ENCODE data around the gene EFHC1. TPM values are rescaled to one million over a fixed set of nuclear protein-coding genes. Genes with fewer than 3 reads are reported as not detected.

Gene EFHC1
- total RNA-seq, 1 experiment from 2014 or later = 24.6 TPM

DNA sequence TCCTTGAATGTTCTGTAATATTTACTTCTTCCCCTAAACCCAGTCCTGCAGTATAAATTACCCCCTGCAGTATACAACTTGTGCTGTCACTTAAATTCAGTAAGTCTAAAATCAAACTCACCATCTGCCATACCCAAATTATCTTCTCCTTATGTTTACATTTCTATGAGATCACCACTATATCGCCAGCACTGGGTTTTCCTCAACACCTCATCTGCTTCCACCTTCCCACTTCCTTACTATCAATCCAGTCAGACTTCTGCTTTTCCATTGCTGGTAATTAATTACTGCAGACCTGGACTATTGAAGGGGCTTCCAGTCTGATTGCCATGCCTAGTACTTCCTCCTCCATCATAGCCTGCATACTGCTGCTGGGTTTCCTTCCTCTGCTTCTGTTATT lies 15.2 kb downstream of the EFHC1 start:
- no peak for ATAC-seq
- H3K27ac ChIP-seq (ENCODE audit: low read length) = no peak overlapping the region
- no peak overlapping the region for H3K4me3 ChIP-seq (ENCODE audit: low read depth in 2 of 2, low read length in 2 of 2)
- TF ChIP-seq POLR2AphosphoS5 (IDR thresholded peaks at IDR 0.05; ENCODE audit: low read depth, low read length) (no peak), TCF7L2 (IDR thresholded peaks at IDR 0.05; ENCODE audit: low read depth, low read length) (no peak)
- no peaks in the 10 kb centered on the region for H3K27me3 ChIP-seq (ENCODE audit: control insufficient read depth, insufficient read depth, low read length)
- no peak for DNase-seq (ENCODE audit: low read depth, low spot score)
- no peaks in the 10 kb centered on the region; the same call in 1 of the 2 replicates for H3K36me3 ChIP-seq (ENCODE audit: control insufficient read depth, insufficient read depth, low read length)
- intact Hi-C loops (cut with micrococcal nuclease; ENCODE audit: unreplicated experiment) (no loop called here), in situ Hi-C loops (cut with HindIII; ENCODE audit: low pct_unique_long_range_greater_than_20kb, low sequenced_read_pairs) (no loop called here)
- POLR2A ChIA-PET = no interaction called here
- no TSS peak for BruUV-seq (replicated peaks)
- H3K4me1 ChIP-seq (ENCODE audit: control insufficient read depth, insufficient read depth, low read length) = no peaks in the 10 kb centered on the region
- H3K9me3 ChIP-seq (ENCODE audit: control insufficient read depth, insufficient read depth, low read depth, low read length) = no peaks in the 10 kb centered on the region
- CTCF ChIA-PET = no interaction called here

DNA sequence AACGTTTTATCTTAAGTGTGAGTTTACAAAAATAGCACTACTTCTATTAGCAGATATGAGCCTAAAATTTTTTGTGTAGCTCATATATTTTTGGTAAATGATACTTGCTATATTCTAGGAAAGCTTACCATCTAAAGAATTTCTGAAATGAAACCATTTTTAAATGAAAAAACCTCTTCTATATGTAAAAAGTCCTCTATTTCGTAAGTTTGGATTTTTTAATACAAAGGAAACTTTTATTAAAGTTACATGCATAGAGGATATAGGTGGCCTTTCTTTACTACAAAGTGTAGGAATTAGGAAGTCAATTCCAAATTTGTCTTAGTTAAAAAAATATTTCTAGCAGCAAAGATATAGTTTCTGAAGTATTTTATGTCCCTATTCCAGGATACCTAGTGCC lies 18.8 kb downstream of the EFHC1 start:
- DNase-seq (ENCODE audit: low read depth, low spot score) (no peak), ATAC-seq (no peak)
- BruUV-seq (replicated peaks) = no TSS peak
- Histone ChIP-seq H3K4me3 (ENCODE audit: low read depth in 2 of 2, low read length in 2 of 2) (no peak overlapping the region), H3K27ac (ENCODE audit: low read length) (no peak overlapping the region), H3K4me1 (ENCODE audit: control insufficient read depth, insufficient read depth, low read length) (no peaks in the 10 kb centered on the region), H3K9me3 (ENCODE audit: control insufficient read depth, insufficient read depth, low read depth, low read length) (no peaks in the 10 kb centered on the region), H3K36me3 (ENCODE audit: control insufficient read depth, insufficient read depth, low read length) (no peaks in the 10 kb centered on the region; the same call in 1 of the 2 replicates), H3K27me3 (ENCODE audit: control insufficient read depth, insufficient read depth, low read length) (no peaks in the 10 kb centered on the region)
- TF ChIP-seq TCF7L2 (IDR thresholded peaks at IDR 0.05; ENCODE audit: low read depth, low read length) (no peak), SIN3A (IDR thresholded peaks at IDR 0.05; ENCODE audit: borderline replicate concordance, insufficient read depth, low read depth, low read length) (no peak), POLR2AphosphoS5 (IDR thresholded peaks at IDR 0.05; ENCODE audit: low read depth, low read length) (no peak)
- TF ChIP-seq, protein P1, sequence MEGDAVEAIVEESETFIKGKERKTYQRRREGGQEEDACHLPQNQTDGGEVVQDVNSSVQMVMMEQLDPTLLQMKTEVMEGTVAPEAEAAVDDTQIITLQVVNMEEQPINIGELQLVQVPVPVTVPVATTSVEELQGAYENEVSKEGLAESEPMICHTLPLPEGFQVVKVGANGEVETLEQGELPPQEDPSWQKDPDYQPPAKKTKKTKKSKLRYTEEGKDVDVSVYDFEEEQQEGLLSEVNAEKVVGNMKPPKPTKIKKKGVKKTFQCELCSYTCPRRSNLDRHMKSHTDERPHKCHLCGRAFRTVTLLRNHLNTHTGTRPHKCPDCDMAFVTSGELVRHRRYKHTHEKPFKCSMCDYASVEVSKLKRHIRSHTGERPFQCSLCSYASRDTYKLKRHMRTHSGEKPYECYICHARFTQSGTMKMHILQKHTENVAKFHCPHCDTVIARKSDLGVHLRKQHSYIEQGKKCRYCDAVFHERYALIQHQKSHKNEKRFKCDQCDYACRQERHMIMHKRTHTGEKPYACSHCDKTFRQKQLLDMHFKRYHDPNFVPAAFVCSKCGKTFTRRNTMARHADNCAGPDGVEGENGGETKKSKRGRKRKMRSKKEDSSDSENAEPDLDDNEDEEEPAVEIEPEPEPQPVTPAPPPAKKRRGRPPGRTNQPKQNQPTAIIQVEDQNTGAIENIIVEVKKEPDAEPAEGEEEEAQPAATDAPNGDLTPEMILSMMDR (IDR thresholded peaks at IDR 0.05) = no peak
- TF ChIP-seq, protein P2, sequence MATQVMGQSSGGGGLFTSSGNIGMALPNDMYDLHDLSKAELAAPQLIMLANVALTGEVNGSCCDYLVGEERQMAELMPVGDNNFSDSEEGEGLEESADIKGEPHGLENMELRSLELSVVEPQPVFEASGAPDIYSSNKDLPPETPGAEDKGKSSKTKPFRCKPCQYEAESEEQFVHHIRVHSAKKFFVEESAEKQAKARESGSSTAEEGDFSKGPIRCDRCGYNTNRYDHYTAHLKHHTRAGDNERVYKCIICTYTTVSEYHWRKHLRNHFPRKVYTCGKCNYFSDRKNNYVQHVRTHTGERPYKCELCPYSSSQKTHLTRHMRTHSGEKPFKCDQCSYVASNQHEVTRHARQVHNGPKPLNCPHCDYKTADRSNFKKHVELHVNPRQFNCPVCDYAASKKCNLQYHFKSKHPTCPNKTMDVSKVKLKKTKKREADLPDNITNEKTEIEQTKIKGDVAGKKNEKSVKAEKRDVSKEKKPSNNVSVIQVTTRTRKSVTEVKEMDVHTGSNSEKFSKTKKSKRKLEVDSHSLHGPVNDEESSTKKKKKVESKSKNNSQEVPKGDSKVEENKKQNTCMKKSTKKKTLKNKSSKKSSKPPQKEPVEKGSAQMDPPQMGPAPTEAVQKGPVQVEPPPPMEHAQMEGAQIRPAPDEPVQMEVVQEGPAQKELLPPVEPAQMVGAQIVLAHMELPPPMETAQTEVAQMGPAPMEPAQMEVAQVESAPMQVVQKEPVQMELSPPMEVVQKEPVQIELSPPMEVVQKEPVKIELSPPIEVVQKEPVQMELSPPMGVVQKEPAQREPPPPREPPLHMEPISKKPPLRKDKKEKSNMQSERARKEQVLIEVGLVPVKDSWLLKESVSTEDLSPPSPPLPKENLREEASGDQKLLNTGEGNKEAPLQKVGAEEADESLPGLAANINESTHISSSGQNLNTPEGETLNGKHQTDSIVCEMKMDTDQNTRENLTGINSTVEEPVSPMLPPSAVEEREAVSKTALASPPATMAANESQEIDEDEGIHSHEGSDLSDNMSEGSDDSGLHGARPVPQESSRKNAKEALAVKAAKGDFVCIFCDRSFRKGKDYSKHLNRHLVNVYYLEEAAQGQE (IDR thresholded peaks at IDR 0.05; ENCODE audit: insufficient read depth in 1 of 2, low read depth in 2 of 2, low read length in 1 of 2) = no peak
- in situ Hi-C loops (cut with HindIII; ENCODE audit: low pct_unique_long_range_greater_than_20kb, low sequenced_read_pairs) = no loop called here
- POLR2A ChIA-PET = no interaction called here
- CTCF ChIA-PET = no interaction called here
- intact Hi-C loops (cut with micrococcal nuclease; ENCODE audit: unreplicated experiment) = no loop called here

DNA sequence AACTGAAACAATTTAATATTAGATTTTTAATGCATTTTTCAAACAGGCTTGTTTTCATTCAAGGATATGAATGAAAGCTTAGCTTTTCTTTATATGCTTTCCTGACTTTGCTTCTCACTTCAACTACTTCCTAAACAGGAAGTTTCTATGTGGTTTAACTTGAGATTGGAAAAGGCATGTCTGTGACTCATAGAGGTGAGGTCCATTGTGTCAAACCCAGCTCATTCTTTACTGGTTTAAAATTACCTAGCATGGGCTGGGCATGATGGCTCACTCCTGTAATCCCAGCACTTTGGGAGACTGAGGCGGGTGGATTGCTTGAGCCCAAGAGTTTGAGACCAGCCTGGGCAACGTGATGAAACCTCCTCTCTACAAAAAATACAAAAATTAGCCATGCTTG lies 34.4 kb downstream of the EFHC1 start:
- no peaks in the 10 kb centered on the region for H3K9me3 ChIP-seq (ENCODE audit: control insufficient read depth, insufficient read depth, low read depth, low read length)
- no peaks in the 10 kb centered on the region for H3K27me3 ChIP-seq (ENCODE audit: control insufficient read depth, insufficient read depth, low read length)
- in situ Hi-C loops (cut with HindIII; ENCODE audit: low pct_unique_long_range_greater_than_20kb, low sequenced_read_pairs) = no loop called here
- no peak overlapping the region for H3K27ac ChIP-seq (ENCODE audit: low read length)
- H3K4me1 ChIP-seq (ENCODE audit: control insufficient read depth, insufficient read depth, low read length) = no peaks in the 10 kb centered on the region
- no peak for ATAC-seq
- intact Hi-C loops (cut with micrococcal nuclease; ENCODE audit: unreplicated experiment) = no loop called here
- DNase-seq (ENCODE audit: low read depth, low spot score) = no peak
- no peak for TF ChIP-seq SIN3A (IDR thresholded peaks at IDR 0.05; ENCODE audit: borderline replicate concordance, insufficient read depth, low read depth, low read length)
- TF ChIP-seq POLR2AphosphoS5 (IDR thresholded peaks at IDR 0.05; ENCODE audit: low read depth, low read length) = no peak
- TF ChIP-seq, protein P1 (IDR thresholded peaks at IDR 0.05) = no peak
- TF ChIP-seq TCF7L2 (IDR thresholded peaks at IDR 0.05; ENCODE audit: low read depth, low read length) = no peak
- TF ChIP-seq, protein P2 (IDR thresholded peaks at IDR 0.05; ENCODE audit: insufficient read depth in 1 of 2, low read depth in 2 of 2, low read length in 1 of 2) = no peak
- H3K4me3 ChIP-seq (ENCODE audit: low read depth in 2 of 2, low read length in 2 of 2) = no peak overlapping the region
- ChIA-PET POLR2A (no interaction called here), CTCF (no interaction called here)
- no TSS peak for BruUV-seq (replicated peaks)
- H3K36me3 ChIP-seq (ENCODE audit: control insufficient read depth, insufficient read depth, low read length) = no peaks in the 10 kb centered on the region

Data from Panc1 (cell line).